SIG-M5 treated with dmso at 0.1 percent for 504 hours (cell line): ENCODE data around the gene RDH8.

Experiments used
- DNase-seq: peaks from one replicate; lab custom pipeline; 2025; ENCODE audit not compliant: unreplicated experiment; lab: John Stamatoyannopoulos, UW

The RDH8 gene

DNA sequence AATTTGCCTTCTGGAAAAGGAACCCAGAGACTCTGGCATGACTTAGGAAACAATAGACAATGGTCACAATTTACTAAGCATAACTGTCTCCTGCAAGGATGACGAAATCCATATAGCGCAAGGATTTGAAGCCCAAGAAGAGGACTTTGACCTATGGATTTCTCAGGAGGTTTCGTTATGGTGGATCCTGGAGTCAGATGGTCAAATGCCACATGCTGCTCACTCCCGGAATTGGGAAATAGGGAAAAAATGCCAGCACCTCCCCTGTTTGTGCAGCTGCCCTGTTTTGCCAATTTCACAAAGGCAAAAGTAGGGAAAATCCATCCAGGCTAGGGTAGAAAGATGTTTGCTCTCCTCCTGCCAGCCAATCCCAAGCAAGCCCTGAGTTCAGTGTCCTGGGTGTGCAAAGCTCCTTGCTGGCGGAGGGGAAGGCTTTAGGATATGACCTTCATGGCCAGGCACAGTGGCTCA, 23.4 kb downstream of the RDH8 start:
- DNase-seq: no peak

DNA sequence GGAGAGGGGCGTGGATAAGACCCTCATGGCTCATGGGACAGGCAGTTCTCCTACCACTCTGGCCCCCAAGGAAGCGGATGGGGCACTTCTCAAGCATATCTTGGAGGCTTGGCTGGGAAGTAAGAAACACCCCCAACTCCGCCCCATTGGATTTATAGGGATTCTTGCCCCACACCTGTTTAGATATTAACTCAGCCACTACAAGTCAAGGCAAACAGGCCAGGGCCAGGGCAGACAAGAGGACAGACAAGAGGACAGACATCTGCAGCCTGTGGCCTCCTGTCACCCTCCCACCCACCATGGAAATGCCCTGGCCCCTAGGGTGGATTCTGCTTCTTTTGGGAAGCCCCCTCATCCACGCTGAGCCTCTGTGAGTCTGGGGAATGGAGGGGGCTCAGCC, 24.1 kb downstream of the RDH8 start:
- no peak for DNase-seq

DNA sequence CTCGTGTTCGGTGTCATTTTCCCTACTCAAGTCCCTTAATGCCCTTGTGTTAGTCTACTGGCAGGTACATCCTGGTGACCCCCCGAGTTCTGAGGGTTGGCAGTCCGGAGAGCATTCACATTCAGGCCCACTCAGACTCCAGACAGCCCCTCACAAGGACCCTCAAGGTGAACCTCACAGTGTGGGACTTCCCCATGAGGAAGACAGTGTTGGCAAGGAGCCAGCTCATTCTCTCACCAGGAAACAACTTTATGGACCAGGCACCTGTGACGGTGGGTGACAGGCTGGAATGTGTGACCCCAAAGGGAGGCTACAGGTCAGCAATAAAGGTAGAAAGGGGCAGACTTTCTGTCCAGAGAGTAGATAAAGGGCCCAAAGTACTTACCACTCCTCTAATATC, 24.5 kb downstream of the RDH8 start:
- DNase-seq: no peak

DNA sequence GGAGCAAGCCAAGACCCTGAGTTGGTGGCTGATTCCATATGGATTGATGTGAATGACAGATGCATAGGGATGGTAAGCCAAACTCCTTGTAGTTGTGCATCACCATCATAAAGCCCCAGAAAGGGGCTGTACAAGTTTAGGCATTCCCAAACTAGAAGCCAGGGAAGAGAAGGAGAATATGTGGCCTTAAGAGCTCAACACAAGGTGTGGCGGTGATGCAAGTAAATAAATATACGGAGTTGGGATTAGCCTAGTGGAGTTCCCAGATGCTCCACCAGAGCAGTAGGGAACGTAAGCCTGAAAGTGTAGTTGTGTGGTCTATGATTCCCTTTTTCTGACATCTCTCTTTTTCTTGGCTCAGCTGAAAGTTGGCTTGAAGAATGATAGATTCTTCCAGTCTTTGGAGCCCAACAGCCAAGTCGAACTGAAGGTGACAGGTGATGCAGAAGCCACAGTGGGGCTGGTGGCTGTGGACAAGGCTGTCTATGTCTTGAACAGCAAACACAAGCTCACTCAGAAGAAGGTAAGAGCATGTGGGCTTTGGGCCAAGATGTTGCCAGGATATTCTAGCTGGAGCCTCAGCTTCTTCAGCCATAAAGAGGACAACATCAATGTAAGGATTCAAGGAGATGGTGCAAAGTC, 30.1 kb downstream of the RDH8 start:
- no peak for DNase-seq

DNA sequence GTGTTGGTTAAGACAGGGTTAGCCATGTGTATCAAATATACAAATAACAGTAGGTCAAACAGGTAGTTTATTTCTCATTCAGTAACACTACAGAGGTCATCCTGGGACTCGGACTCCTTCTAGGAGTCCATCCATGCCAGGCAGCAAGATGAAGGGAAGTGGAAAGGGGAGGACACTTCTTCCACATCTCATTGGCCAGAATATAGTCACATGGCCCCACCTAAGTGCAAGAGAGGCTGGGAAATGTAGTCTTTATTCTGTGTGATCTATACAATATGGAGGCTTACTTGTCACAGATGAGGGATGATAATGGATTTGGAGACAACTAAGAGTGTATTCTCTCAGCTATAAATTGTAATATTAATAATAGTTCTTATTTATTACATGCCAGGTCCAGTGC, 31.1 kb downstream of the RDH8 start:
- DNase-seq: peak; percentile 3

DNA sequence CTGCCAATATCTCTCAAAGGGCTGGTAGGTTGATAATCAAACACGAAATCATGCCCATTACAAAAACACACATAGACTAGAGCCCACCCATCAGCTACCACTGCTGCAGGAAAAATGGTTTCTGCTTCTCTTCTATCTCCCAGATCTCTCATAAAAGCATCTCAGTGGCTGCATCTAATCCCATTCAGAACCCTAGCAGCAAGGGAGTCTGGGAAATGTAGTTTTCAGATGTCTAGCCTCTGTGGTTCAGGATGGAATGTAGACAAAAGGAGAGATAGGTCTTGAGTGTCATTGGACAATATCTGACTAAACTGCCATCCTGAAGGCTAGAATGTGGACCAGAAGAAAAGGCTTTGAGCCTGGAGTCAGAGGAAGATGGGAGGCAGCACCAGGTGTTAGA, 32.1 kb downstream of the RDH8 start:
- DNase-seq: no peak

DNA sequence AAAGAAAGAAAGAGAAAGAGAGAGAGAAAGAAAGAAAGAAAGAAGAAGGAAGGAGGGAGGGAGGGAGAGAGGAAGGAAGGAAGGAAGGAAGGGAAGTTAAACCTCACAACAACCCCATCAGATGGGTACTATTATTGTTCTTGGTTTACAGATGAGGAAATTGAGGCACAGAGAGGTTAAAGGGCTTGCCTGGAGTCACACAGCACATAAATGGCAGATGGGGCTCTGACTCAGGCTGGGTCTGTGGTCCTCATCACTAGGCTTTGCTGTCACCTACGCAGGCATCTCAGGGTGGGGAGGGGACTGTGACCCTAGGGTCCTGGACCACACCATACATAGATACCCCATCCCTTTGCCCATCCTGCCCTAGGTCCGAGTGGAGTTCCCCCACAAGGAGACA, 36.3 kb downstream of the RDH8 start:
- no peak for DNase-seq

DNA sequence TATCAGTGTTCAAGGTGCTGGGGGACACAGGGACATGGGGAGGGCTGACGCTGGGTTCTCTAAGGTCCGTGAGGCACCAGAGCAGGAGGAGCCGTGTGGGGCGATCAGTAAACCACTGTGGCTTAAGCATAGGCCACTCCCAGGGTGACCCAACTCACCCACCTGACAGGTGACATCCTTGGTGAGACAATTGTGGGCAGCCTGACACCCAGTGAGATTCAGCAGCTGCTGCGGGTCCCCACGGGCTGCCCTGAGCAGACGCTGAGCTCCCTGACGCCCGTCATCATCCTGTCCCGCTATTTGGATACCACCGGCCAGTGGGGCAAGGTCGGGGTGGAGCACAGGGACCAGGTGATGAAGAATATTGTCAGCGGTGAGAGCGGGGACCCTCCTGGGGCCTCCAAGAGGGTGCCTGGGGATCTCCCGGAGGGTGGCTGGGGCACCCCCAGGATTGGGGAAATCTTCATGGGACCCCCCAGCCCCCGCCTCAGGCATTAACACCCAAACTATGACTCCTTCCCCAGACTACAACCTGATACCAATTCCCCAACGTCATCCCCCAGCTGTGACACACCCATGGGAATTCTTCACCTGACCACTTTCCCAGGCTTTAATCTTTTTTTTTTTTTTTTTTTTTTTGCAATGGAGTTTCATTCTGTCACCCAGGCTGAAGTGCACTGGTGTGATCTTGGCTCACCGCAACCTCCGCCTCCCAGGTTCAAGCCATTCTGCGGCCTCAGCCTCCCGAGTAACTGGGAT, 39.5 kb downstream of the RDH8 start:
- DNase-seq: no peak

DNA sequence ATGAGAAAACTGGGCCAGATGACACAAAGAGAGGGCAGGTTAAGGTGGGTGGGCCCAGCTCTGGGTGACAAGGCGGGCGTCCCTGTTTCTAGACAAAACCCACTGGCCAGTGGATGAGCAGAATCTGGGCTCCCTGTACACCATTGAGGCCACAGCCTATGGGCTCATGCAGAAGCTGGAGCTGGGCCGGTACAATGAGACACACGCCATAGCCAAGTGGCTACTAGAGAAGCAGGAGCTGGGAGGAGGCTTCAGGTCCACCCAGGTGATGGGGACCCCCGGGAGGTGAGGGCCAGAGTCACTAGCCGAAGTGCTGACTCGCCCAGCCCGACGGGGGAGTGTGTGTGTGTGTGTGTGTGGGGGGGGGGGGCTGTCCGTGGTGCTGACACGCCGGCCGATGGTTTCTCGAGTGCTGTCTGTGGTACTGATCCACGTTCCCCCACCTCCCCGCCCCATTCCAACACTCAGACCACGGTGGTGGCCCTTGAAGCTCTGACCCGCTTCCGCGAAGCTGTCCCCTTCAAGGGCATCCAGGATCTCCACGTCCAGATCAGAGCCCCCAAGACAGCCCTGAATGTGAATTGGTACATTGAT, 48.5 kb downstream of the RDH8 start:
- no peak for DNase-seq

DNA sequence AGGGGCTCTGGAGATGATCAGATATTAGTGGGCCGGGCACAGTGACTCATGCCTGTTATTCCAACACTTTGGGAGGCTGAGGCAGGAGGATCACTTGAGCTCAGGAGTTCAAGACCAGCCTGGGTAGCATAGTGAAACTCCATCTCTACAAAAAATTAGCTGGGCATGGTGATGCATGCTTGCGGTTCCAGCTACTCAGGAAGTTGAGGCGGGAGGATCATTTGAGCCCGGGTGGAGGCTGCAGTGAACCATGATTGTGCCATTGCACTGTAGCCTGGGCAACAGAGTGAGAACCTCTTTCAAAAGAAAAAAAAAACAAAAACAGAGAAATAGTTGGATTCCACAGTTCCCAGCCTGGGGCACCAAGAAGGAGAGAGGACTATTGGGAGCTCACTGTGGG, 54.9 kb downstream of the RDH8 start:
- DNase-seq: no peak

DNA sequence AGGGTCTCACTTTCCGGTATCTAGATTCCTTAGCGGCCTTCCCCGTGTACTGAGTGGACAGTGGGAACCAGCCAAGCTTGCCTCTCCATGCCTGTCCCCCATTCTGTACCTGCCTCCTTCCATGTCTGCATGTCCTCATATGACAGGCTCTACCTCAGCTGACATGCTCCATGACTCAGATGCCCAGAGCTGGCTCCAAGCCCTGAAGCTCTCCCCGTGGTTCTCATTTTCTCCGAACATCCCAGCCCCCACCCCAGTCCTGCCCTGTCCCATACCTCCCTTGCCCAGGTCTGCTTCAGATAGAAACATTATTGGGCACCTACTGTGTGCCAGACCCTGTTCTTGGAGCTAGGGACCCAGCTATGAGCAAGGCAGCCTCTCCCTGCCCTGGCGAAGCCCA, 55.8 kb downstream of the RDH8 start:
- no peak for DNase-seq

DNA sequence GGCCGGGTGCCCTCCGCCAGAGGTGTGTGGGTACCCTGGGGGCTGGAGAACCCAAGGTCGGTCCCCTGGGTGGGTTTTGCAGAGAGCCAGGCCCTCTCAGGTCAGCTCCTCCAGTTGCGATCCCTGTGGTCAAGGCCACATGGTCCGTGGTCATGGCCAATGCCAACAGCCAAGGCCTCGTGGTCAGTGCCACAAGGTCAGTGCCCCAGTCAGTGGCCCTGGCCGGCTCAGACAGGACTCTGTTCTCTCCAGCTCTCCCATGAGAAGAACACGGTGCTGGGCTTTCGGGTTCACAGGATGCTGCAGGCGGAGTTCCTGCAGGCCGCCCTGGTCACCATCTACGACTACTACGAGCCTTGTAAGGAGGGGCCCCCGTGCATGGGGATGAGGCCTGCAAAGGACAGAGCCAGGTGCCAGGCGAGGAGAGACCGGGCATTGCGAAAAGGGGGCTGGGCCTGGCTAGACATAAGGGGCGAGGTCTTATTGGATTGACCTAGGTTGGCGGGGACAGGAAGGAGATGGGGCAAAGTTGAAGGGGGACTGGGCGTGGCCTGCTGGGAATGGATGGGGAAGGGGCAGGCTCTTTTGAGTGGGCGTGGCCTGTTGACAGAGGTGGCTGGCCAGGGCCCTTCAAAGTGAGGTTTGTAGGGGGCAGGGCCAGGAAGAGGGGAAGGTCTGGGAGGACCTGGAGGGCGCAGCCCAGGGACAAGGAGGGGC, 57.6 kb downstream of the RDH8 start:
- DNase-seq: no peak
